B cell (primary cell): ENCODE data around the gene MRTO4.
"Not testable (repeated sequence)": the region's sequence is repeated elsewhere in the genome, so short reads cannot be mapped to it uniquely, and the experiment has no call there.

Experiments used
- EZH2 ChIP-seq: IDR thresholded peaks from 2 replicates; pipeline ENCODE4 v1.6.1; 2012; ENCODE audit warnings: borderline replicate concordance, low read depth, mild to moderate bottlenecking, moderate library complexity, low read length; ENCODE audit not compliant: insufficient read depth, poor library complexity, severe bottlenecking
- TF ChIP-seq, protein P1 (sequence below): fragments of 200-600 bp; IDR thresholded peaks from one replicate; pipeline ENCODE4 v1.8.0; 2022; ENCODE audit warnings: antibody characterized with exemption, mild to moderate bottlenecking

GRCh38 chr1:19216585-19216984 is 35.0 kb upstream of the MRTO4 start:
- TF ChIP-seq, protein P1, sequence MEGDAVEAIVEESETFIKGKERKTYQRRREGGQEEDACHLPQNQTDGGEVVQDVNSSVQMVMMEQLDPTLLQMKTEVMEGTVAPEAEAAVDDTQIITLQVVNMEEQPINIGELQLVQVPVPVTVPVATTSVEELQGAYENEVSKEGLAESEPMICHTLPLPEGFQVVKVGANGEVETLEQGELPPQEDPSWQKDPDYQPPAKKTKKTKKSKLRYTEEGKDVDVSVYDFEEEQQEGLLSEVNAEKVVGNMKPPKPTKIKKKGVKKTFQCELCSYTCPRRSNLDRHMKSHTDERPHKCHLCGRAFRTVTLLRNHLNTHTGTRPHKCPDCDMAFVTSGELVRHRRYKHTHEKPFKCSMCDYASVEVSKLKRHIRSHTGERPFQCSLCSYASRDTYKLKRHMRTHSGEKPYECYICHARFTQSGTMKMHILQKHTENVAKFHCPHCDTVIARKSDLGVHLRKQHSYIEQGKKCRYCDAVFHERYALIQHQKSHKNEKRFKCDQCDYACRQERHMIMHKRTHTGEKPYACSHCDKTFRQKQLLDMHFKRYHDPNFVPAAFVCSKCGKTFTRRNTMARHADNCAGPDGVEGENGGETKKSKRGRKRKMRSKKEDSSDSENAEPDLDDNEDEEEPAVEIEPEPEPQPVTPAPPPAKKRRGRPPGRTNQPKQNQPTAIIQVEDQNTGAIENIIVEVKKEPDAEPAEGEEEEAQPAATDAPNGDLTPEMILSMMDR, result not testable (repeated sequence)
- TF ChIP-seq EZH2, result not testable (repeated sequence)
